GM12801 (cell line): ENCODE measurements around the gene ME1.

Experiments
- CTCF ChIP-seq: IDR thresholded peaks from one replicate; pipeline ENCODE4 v1.5.1; 2011; ENCODE audit warnings: control low read depth; ENCODE audit not compliant: insufficient read length; ENCODE audit errors: extremely low read depth

Gene ME1

GRCh38 chr6:83429857-83430610 lies 817 bp downstream of the ME1 start:
- TF ChIP-seq CTCF = no peak

DNA sequence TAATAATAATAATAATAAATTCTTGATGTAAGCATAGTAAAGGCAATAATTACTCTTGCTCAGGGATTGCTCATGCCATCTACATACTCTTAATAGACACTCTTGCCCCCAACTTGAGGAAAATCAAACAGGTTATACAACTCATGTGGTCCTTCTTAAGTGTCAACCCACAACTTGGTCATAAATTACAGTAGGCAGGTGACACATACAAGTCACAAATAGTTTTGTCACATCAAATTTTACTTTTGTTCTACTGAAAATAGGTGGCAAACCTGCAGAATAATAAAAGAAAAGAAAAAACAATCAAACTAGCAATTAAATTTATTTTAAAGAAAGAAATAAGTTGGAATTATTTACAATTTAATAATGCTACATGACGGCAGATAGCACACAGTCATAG lies 1.6 kb downstream of the ME1 start:
- TF ChIP-seq CTCF = no peak

DNA sequence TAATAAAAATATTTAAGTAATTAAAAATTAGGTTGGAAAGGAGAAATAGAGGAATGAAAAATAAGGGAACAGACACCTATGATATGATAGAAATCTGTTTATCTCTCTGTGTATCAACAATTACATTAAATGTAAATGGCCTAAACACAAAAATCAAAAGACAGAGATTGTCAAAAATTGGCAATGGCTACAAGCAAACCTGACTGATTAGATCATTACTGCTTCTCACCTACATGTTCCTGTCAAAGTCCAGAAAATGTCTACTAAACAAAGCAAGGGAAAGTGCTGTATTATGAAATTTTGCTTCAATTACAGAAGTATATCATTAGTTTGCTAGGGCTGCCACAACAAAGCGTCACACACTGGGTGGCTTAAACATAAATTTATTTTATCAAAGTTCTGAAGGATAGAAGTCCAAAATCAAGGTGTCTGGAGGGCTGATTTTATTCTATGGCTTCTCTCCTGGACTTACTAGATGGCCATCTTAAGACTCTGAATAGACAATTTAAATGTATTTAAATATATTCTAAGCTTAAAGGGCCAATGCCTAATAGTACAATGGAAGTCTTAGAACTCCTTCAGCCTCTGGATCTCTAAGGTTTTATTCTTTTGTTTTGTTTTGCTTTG lies 6.3 kb downstream of the ME1 start:
- no peak for TF ChIP-seq CTCF

GRCh38 chr6:83417880-83418663 lies 12.8 kb downstream of the ME1 start:
- TF ChIP-seq CTCF = no peak

- TF ChIP-seq CTCF = no peak
These were observed 17.8 kb downstream of the ME1 start for GRCh38 chr6:83413068-83413467.

DNA sequence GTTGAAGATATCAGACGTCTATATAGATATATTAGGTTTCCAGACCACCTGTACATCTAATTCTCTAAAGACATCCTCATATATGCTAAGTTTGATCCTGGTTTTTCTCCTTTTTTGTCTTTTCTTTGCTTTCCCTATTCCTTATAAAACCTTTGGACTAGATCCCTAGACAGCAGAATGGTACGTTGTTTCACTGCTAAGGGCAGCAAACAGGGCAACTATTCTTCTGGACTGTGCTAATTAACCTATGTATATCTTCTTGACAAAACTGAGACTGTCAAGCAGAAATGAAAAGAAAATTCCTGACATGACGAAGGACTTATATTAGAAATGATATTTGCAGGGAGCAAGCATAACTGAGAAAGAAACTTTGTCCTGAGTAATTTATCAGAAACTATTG lies 19.1 kb downstream of the ME1 start:
- TF ChIP-seq CTCF = no peak

- no peak for TF ChIP-seq CTCF
These were observed 27.7 kb downstream of the ME1 start for GRCh38 chr6:83403191-83403590.
